PFSK-1 (cell line): ENCODE data around the gene ATAD3B.

Experiments used
- FOXP2 ChIP-seq: optimal IDR thresholded peaks from 2 replicates; pipeline ENCODE3; 2011; ENCODE audit warnings: borderline replicate concordance, control low read depth, inconsistent platforms; ENCODE audit not compliant: insufficient read depth; ENCODE audit errors: extremely low read length, extremely low read depth
- POLR2AphosphoS5 ChIP-seq: IDR thresholded peaks from 2 replicates; pipeline ENCODE4 v1.6.1; 2012; ENCODE audit warnings: low read depth, mild to moderate bottlenecking, control low read depth, low read length, moderate library complexity
- REST ChIP-seq, 2 experiments: IDR thresholded peaks; 2 replicates each; pipeline versions ENCODE4 v1.6.1 to v1.8.0; 2011 to 2012; ENCODE audit warnings: low read depth in 2 of 2, low read length in 2 of 2, control low read depth in 1 of 2, inconsistent platforms in 1 of 2, mild to moderate bottlenecking in 1 of 2, moderate library complexity in 1 of 2; ENCODE audit not compliant: insufficient read depth in 1 of 2
- SIN3A ChIP-seq: IDR thresholded peaks from 2 replicates; pipeline ENCODE4 v1.6.1; 2012; ENCODE audit warnings: mild to moderate bottlenecking, low read length, moderate library complexity, borderline replicate concordance; ENCODE audit not compliant: insufficient read depth
- TAF1 ChIP-seq: IDR thresholded peaks from 2 replicates; pipeline ENCODE4 v1.6.1; 2012; ENCODE audit warnings: low read length, control low read depth, borderline replicate concordance; ENCODE audit not compliant: insufficient read depth

ATAD3B gene

GRCh38 chr1:1490633-1491230 lies 19.2 kb downstream of the ATAD3B start:
- TF ChIP-seq POLR2AphosphoS5: no peak
- TF ChIP-seq REST (IDR thresholded peaks at IDR 0.05; ENCODE audit: insufficient read depth in 1 of 2, low read depth in 2 of 2, low read length in 2 of 2): no peak
- TF ChIP-seq TAF1: no peak
- TF ChIP-seq FOXP2: no peak
- no peak for TF ChIP-seq SIN3A

GRCh38 chr1:1491601-1492000 lies 20.0 kb downstream of the ATAD3B start:
- TF ChIP-seq REST (IDR thresholded peaks at IDR 0.05; ENCODE audit: insufficient read depth in 1 of 2, low read depth in 2 of 2, low read length in 2 of 2) (no peak), FOXP2 (no peak), POLR2AphosphoS5 (no peak), SIN3A (no peak), TAF1 (no peak)

GRCh38 chr1:1507305-1507704 lies 35.7 kb downstream of the ATAD3B start:
- TF ChIP-seq SIN3A (no peak), POLR2AphosphoS5 (no peak), FOXP2 (no peak), TAF1 (no peak), REST (IDR thresholded peaks at IDR 0.05; ENCODE audit: insufficient read depth in 1 of 2, low read depth in 2 of 2, low read length in 2 of 2) (no peak)

- TF ChIP-seq POLR2AphosphoS5 (no peak), SIN3A (no peak), TAF1 (no peak), FOXP2 (no peak), REST (IDR thresholded peaks at IDR 0.05; ENCODE audit: insufficient read depth in 1 of 2, low read depth in 2 of 2, low read length in 2 of 2) (no peak)
Measured at GRCh38 chr1:1510912-1511532, 39.5 kb downstream of the ATAD3B start.
